Right lobe of liver (tissue), 4 donors: ENCODE data around the gene CAMTA1.

Source experiments
- POLR2A ChIP-seq: fragments of 450-650 bp; IDR thresholded peaks from one replicate; pipeline ENCODE4 v1.6.1; 2017; ENCODE audit warnings: antibody characterized with exemption, mild to moderate bottlenecking
- TF ChIP-seq, protein P1 (sequence below), 4 donors: fragments of 200-600 bp in 3 of 4; fragments of 450-650 bp in 1 of 4; IDR thresholded peaks; one replicate each; pipeline versions ENCODE4 v1.5.1 to v1.8.0; 2016 to 2022; ENCODE audit warnings: antibody characterized with exemption in 4 of 4, mild to moderate bottlenecking in 2 of 4
- donor health status: DM: no; HTN: no; CAD: no.
- donor health status: DM: no; HTN: no; CAD: no.
- donor health status: DM: no; HTN: yes; CAD: no.

DNA sequence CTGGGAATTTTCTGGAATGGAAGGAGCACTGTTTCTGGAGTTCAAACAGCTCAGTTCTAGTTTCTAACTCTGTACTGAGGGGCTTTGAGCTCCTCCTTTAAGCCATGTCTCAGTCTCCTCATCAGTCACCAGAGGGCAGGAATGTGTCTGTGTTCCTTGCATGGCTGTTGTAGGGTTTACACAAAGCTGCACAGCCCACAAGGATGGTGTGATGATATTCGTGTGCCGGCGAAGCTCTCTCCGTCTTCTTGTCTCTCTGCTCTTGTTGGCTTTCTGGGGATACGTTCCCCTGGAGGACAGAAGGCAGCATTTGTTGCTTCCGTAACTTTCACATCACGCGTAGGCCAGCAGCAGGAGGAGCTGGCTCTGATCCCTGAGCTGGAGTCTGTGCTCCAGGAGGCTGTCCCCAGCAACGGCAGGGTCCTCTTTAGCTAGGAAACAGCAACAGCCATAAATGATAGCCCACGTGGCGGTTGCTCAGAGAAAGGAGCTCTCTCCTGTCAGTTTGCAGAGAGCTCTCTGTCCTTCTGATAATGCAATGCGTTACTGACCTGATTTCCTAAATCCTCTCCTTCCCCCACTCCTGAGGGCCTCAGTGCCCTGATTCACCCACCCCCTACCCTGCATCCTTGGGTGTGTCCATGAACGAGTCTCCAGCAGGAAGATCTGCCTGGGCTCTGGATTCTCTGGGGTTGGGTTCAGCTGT, 796.7 kb downstream of the CAMTA1 start:
- TF ChIP-seq POLR2A, result no peak
- TF ChIP-seq, protein P1, sequence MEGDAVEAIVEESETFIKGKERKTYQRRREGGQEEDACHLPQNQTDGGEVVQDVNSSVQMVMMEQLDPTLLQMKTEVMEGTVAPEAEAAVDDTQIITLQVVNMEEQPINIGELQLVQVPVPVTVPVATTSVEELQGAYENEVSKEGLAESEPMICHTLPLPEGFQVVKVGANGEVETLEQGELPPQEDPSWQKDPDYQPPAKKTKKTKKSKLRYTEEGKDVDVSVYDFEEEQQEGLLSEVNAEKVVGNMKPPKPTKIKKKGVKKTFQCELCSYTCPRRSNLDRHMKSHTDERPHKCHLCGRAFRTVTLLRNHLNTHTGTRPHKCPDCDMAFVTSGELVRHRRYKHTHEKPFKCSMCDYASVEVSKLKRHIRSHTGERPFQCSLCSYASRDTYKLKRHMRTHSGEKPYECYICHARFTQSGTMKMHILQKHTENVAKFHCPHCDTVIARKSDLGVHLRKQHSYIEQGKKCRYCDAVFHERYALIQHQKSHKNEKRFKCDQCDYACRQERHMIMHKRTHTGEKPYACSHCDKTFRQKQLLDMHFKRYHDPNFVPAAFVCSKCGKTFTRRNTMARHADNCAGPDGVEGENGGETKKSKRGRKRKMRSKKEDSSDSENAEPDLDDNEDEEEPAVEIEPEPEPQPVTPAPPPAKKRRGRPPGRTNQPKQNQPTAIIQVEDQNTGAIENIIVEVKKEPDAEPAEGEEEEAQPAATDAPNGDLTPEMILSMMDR (IDR thresholded peaks at IDR 0.05), result no peak
